ENCODE data around the gene OPCML.

DNA sequence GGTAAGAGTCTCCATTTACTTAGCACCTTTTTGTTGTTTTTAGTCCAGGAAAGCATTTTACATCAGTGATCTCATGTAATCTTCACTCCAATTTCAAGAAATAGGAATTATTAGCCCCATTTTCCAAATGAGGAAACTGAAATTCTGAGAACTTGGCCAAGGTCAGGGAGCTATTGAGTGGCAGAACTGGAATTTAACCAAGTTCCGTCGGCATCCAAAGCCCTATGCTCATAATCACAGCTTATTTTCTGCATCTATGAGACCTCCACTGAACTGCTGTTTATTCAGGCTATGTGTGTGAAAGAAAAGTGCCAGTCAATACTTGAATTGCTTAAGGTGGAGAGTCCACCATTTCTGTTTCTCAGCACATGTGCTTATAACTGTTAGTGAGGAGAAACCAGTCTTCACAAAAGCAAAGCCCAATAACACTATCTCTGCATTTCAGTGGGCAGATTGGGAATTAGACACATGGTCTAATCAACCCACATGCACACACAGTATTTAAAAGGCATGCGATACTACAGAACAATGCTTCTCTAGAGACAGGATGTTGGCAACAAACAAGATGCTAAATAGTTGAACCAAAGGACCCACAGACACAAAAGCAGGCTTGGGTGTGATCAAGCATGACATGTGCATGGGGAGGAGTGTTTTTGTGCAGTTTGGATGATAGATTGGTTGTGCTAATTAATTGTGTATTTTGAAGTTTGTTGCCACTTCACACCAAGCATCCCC lies 780.6 kb downstream of the OPCML start:
- TF ChIP-seq, protein P1, sequence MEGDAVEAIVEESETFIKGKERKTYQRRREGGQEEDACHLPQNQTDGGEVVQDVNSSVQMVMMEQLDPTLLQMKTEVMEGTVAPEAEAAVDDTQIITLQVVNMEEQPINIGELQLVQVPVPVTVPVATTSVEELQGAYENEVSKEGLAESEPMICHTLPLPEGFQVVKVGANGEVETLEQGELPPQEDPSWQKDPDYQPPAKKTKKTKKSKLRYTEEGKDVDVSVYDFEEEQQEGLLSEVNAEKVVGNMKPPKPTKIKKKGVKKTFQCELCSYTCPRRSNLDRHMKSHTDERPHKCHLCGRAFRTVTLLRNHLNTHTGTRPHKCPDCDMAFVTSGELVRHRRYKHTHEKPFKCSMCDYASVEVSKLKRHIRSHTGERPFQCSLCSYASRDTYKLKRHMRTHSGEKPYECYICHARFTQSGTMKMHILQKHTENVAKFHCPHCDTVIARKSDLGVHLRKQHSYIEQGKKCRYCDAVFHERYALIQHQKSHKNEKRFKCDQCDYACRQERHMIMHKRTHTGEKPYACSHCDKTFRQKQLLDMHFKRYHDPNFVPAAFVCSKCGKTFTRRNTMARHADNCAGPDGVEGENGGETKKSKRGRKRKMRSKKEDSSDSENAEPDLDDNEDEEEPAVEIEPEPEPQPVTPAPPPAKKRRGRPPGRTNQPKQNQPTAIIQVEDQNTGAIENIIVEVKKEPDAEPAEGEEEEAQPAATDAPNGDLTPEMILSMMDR (IDR thresholded peaks at IDR 0.05), result no peak
- TF ChIP-seq POLR2A (IDR thresholded peaks at IDR 0.05), result no peak
